Left forelimb (tissue), 1 donor: Measurements from ENCODE around the gene PXMP2.

Source experiments
- DNase-seq: peaks from one replicate; pipeline ENCODE4 v3.0.0-alpha.2; 2018; ENCODE audit warnings: low spot score

PXMP2 gene

DNA sequence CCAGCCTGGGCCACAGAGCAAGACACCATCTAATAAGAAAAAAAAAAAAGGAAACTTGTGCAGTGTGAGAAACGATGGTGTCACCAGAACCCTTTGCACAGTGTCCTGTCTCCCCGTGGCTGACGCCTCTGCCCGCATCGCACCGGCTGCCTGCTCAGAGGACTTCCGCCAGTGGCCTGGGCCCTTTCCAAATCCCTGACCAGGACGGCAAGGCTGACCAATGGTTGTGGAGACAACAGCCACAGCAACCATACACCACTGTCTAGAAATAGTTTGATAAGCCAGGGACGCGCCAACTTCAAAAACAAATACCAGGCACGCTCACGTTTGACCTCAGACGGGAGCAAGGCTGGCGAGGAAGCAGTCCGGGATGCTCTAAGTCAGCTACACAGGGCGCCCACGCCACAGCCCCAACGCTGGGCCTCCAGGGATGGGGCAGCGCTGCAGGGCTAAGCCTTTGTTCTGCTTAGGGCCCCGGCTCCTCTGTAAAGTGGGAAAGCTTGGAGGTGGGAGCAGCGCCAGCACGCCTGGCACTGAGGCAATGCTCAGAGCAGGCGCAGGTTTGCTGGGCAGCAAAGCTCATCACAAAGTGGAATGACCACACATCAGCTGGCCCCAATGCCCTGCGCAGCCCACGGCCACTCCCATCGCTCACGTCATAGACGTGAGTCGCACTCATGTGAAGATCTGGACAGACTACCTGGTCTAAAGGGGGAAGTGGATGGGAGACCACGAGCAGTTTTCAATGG is 35.8 kb downstream of the PXMP2 start:
- DNase-seq, result no peak

DNA sequence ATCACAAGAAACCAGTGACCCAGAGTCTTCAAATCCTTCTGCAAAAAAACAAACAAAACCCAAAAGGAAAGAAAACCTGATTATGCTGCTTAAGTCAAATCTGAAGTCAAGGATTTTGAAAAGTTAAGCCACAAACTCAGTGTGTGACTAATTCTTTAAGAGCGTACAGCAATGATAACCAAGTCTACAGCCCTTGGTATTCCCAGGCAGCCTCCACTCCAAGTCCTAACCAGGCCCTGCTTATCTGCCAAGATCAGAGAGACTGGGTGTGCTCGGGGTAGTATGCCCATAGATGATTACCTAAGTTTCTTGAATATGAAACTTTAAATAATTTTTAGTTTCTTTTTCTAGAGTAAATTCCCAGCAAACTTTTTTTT is 36.4 kb downstream of the PXMP2 start:
- no peak for DNase-seq

DNA sequence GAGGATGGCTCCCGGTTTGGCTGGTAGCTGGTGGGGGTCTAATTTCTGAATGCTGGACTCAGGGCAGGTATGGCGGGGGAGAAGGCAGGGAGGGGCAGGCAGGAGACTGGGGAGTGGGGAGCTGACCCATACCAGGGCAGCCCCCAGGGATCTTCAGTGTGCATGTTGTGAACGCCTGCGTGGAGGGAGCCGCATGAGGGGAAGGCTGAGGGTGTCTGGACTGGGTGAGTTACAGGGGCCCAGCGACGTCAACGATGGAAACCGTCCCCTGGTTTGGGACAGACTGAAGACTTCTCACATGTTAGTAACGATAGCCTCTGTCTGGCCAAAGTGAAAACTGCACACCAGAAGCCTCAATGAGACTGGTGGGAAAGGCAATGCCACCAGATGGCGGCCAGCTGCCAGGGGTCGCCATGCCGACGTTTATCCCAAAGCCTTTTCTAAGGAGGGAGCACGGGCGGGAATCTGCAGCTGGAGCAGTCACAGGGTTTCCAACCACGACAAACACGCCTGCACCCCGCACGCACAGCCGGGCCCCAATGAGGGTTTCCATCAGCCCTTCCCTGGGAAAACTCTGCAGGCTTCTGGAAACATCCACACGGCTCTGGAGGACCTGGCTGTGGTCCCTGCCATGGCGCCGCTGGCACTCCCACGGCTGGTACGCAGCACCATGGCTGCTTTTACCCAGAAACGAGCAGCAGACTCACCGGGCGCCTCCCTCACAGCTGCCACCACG is 37.3 kb downstream of the PXMP2 start:
- DNase-seq, result no peak

GRCh38 chr12:132726386-132726785 is 39.0 kb downstream of the PXMP2 start:
- DNase-seq, result no peak

DNA sequence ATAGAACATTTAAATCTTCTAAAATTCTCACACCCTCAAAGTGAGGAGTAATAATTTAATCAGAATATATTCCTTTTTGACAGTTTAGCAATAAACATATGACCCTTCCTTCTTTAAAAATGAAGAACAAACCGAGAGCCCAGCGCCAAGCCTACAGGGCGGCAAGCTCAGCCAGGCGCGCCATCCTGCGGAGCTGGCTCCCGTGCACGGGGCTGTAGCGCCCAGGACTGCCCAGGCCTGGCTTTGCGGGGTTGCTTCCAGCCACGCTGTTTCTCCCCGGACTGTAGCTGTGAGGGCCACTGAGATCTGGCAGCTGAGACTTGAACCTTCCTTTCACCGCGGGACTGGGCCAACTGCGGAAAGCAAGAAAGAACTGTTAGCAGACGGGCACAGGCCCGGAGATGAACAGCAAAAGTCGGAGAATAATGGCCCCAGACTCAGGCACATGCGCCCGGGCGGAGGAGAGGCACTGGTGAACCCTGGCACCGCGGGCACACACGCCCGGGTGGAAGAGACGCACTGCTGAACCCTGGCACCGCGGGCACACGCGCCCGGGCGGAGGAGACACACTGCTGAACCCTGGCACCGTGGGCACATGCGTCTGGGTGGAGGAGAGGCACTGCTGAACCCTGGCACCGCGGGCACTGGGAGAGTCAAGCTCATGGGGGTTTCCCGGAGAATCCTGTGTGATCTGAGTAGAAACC is 39.9 kb downstream of the PXMP2 start:
- no peak for DNase-seq

- no peak for DNase-seq
These were observed 41.1 kb downstream of the PXMP2 start for GRCh38 chr12:132728502-132728901.

DNA sequence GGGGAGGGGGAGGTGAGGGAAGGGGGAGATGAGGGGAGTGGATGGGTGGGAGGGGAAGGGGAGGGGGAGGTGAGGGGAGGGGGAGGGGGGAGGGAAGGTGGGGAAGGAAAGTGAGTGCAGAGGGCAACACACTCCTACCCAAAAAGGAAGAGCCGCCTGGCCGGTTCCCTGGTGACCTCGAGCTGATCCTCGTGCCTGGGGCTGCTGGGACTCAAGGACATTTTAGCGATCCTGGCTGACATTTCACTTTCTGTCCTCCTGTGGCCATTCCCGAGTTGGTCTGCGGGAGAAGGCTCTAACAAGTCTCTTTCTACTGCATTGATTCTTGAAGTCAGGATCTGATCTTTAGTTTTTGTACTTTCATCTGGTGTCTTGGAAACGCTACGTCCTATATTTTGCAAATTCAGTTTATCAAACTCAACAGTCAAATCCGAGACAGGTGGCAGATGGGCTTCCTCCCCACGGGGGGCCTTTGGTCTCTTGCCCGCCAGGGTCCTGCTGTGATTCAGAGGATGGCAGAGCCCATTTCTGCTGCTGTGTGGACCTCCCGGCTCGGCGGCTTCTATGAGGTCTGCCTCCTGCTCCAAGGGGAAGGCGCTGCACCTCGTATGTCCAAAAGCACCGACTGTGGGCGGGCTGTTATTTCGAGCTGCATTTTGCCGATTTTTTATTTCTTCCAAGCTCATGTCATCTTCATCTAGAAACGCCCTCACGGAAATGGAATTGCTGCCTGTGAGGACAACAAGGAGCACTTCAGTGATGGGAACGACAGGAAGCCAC is 42.3 kb downstream of the PXMP2 start:
- DNase-seq, result no peak

DNA sequence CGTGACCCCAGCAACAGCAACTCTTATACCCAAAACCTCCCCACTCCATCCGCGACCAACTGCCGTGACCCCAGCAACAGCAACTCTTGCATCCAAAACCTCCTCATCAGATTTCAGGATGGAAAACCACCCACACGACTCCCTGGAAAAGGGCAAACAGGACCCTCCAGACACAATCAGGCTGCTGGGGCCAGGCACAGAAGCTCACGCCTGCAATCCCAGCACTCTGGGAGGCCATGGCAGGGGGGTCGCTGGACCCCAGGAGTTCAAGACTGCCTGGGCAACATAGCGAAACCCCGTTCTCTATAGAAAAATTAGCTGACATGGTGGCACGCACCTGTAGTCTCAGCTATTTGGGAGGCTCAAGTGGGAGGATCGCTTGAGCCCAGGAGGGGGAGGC is 43.0 kb downstream of the PXMP2 start:
- DNase-seq, result no peak

DNA sequence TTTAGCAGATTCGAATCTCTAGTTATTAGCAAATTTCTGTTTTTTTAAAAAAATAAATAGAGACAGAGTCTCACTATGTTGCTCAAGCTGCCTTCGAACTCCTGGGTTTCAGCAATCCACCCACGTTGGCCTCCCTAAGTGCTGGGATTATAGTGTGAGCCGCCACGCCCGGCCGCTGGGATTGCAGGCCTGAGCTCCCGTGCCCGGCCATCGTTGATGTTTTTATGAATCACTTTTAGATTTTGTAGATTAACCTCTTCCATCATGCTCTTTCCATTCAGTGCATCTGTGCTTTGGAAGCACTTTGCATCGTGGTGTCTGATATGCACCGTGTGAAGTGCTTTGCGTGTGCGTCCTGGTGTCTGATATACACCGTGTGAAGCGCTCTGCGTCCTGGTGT is 44.2 kb downstream of the PXMP2 start:
- DNase-seq, result no peak

- DNase-seq, result no peak
These were observed 46.8 kb downstream of the PXMP2 start for GRCh38 chr12:132734206-132734605.

DNA sequence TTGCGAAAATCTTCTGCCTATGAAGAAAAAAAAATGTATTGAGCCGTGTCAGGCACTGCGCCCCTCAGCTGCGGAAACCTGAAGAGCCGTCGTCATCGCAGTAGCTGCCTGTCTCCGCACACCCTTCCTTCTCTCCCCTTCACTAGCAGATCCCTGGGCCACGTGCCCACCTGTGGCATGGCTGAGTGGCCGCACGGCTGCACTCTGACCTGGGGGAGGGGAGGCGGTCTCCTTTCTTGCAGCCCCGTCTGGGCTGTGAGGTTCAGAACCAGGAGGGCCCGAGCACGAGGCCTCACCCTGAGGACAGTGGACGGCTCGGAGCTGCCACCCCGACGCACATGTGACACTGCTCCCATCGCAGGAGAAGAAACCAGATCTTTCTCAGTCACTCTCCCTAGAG is 48.1 kb downstream of the PXMP2 start:
- no peak for DNase-seq

DNA sequence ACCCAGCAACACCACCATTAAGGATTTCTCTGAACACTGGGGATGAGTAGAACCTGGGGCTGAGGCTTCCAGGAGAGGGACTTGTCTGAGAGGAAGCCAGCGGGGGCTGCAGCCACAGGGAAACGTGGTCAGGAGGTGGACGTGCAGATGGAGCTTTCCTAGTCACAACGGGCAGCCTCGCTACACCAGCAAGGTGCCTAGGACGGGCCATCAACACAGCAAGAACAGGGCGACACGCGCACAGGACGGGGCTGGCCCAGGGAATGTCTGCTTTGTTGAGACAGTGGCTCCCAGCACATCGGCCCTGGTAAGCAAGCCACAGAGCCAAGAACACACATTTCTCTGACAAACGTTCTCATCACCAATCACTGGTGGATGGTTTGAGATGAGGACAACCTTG is 49.0 kb downstream of the PXMP2 start:
- DNase-seq, result no peak

GRCh38 chr12:132736913-132737312 is 49.5 kb downstream of the PXMP2 start:
- DNase-seq, result no peak

DNA sequence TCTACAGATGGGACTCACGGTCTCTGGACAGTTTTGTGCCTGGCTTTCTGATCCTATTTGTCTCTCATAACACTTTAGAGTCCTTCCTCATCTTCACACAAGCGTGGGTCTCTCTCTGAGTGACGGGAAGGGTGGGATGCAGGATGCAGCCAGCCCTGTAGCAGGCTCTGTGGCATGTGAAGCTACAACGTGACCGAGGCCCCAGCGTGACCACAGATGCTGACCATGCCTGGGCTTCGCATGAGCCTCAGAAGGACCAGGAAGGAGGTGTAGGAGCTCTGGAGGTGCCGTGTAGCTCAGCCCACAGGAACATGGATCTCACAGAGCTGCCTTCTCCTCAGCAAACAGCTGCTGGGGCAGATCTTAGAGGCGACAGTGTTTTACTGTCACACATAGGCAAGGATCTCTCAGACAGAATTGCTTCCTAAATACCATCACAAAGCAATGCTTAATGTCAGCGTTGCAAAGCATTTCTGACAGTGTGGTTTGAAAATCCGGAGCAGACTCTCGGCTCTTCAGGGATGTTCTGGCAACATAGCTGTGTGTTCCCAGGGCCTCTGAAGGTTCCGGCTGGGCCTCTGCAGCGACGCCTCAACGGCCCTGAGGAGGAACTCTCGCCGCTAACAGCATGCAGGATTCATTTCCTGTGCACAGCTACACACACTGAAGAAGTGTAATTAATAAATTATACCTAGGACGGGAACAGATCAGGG is 52.4 kb downstream of the PXMP2 start:
- DNase-seq, result no peak

DNA sequence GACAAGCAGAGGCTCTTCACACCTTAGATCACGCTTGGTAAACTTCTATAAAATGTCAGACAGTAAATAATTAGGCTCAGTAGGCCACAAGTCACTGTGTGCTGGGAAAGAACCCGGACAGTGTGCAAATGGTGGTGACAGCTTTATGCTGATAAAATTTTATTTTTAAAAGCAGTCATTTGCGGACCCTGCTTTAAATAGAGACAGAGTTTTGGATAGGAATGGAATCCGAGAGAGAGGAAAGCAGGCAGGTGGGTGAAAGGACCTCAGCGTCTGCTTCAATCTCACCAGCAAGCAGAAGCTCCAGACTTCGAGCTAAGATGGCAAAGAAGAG is 52.9 kb downstream of the PXMP2 start:
- no peak for DNase-seq

DNA sequence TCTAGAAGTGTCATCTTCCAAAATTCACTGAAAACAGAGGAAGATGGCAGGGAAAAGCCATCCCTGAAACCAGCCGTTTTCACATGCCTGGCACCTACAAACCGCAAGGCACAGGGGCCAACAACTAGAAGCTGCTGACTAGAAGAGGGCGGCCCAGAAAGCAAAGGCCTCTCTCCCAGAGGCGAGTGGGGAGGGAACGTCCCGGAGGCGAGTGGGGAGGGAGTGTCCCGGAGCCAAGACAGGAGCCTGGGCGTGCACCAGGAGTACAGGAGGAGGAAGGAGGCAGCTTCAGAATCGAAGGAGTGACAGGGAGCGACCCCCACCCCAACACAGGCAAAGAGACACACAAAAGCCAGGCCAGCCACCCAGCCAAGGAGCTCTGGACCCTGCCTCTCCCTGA is 53.3 kb downstream of the PXMP2 start:
- no peak for DNase-seq

- no peak for DNase-seq
These were observed 54.2 kb downstream of the PXMP2 start for GRCh38 chr12:132741620-132742019.

DNA sequence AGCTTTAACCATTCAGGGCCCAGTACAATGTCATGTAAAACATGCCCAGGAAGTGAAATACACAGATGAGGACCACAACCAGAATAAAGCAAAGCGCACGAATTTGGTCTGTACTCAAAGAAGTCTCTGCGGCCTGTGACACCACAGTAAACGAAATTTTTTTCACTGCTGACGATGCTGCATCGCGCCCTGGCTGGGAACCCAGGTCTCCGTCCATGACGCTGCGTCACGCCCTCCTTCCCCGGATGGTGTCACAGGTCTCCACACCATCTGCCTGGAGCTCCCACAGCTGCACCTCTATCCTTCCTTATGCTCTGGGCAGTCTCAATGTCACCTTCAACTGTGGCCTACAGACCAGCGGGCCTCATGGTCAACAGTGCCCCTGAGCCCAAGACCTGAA is 56.4 kb downstream of the PXMP2 start:
- DNase-seq, result no peak

DNA sequence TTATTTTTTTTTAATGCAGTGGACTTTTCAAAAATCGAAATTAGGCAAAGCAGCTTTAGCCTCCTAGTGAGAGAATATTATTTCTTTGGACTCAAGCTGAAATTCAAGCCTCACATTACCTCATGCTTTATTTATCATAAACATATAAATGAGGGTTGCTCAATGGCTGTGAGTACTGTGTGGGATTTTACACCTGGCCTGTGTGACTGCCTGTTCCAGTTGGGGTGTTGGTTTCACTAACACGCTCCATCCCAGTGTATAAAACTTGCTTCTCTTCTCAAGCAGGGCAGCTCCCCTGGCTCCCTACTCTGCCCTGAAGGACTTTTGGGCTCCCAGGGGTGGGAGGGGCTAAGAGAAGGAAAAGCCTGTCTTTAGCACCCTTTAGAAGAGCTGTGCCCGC is 59.2 kb downstream of the PXMP2 start:
- no peak for DNase-seq

- no peak for DNase-seq
These were observed 60.0 kb downstream of the PXMP2 start for GRCh38 chr12:132747395-132747794.

- no peak for DNase-seq
These were observed 60.5 kb downstream of the PXMP2 start for GRCh38 chr12:132747896-132748295.

DNA sequence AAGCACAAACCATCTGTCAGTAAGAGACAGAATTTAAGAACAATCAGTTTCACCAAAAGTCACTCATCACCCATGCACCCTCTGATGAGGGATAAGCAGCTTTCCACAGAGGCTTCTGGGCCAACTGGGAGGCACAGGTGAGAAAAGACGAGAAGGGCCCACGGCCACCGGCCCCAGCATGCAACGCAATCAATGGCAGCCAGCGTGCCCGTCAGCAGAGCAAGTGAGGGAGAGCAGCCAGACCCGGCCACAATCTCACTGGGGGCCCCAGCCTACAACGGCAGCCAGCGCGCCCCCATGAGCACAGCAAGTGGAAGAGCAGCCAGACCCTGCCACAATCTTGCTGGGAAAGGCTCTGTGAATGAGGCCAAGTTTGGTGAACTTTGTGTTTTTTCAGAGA is 60.9 kb downstream of the PXMP2 start:
- DNase-seq, result no peak
